GM19025 (cell line): ENCODE data around the gene ZMYND8.

Experiments
- ATAC-seq: cut with Tn5 transposase; IDR thresholded peaks from one replicate; pipeline ENCODE4 v1.9.1; 2021; ENCODE audit warnings: mild to moderate bottlenecking, low read depth, moderate library complexity; ENCODE audit not compliant: unreplicated experiment

Gene ZMYND8

DNA sequence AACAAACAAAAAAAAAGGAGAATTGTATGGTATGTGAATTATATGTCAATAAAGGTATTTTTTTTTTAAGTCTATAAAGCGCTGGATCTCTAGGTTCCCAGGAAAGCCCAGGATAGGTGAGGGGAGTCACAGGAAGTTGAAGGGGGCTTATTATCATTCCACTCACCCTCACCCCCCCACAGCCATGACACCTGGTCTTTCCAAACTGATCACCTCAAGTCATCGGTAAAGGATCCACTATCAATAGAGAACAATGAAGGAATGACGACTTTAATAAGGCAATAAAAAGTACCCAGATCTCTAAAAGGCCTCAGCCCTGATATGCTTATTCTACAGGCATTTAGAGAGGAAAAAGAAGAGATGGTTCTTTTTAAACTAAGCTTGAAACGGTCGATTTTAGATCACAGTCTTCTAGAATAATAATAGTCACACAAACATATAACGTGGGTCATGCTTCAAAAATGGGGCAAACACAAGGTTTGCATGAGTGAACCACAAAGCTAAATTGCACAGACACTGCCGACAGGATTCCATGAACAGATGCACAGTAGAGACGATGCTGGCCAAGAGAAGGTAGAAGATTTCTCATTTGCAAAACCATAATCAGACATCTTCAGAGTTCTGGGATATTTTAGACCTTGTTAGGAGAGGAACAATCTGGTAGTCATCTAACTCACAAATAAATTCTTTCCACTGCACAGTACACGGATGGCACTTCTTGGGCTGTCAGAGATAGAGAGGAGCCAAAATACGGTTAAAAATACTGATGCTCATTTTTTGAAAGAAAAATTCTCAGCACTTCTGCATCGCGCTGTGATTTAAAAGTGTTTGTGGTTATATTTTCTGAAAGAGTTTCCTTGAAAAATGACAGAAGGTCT is 21.0 kb downstream of the ZMYND8 start:
- no peak for ATAC-seq

DNA sequence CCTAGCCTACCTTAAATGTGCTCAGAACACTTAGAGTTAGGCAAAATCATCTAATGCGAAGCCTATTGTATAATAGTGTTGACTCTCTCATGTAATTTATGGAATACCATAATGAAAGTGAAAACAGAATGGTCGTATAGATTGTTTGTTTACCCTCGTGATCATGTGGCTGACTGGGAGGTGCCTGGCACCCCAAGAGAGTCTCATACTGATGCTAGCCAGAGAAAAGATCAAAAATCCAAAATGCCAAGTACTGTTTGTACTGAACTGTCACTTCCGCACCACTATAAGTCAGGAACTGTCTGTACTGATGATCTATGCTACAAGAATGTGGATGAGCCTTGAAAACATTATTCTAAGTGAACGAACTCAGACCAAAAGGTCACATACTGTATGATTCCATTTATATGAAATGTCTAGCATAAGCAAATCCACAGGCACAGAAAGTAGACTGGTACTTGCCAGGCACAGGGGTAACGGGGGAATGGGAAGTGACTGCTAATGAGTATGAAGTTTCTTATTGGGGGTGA is 22.4 kb downstream of the ZMYND8 start:
- ATAC-seq: no peak

DNA sequence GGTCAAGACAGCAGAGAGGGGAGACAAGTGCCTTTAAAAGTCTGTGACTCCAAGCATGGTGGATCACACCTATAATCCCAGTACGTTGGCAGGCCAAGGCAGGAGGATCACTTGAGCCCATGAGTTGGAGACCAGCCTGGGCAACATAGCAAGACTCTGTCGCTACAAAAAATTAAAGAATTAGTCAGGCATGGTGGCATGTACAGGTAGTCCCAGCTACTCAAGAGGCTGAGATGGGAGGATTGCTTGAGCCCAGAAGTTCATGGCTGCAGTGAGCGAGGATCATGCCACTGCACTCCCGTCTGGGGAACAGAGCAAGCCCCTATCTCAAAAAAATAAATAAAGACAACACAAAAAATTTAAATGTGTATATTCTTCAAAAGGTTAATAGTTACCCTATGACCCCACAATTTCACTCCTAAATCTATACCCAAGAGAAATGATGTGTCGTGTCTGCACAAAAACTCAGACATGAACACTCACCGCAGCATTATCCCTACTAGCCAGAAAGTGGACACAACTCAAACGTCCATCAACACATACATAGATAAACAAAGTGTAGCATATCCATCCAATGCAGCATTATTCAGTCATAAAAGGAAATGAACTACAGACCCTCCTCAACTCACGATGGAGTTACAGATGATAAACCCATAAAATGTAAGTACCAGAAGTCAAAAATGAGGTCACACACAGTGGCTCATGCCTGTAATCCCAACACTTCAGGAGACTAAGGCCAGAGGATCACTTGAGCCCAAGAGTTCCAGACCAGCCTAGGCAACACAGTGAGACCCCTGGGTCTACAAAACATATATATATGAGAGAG is 23.9 kb downstream of the ZMYND8 start:
- ATAC-seq: no peak

DNA sequence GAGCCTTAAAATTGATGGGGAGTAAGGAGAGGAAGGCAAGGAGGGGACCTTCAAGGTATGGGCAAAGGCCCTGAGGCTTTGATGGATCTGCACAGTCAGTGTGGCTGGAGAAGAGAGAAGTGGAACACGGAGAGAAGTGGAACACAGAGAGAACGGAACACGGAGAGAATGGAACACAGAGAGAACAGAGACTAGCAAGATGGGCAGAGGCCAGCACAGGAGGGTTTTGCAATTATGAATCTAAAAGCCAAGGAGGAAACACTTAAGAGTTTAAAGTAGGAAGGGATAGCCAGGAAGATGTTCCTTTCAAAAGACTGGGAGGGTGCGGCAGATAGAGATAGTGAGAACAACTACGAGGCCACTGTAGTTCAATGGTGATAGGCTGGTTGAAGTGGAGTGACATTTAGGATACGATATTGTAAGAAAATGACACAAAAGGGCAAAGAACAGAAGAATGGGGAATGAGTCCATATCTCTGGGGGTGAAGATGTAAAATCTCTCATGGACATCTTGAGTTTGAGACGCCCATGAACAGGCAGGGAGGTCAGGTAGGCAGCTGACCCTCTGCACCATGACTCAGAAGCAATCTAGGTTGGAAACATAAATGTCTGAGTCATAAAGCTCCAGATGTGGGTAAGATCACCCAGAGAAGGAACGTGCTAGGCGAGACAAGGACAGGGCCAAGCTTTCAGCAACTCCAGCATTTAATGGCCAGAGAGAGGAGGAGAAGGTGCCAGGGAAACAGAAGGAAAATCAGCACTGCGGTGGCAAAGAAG is 25.4 kb downstream of the ZMYND8 start:
- ATAC-seq: no peak

DNA sequence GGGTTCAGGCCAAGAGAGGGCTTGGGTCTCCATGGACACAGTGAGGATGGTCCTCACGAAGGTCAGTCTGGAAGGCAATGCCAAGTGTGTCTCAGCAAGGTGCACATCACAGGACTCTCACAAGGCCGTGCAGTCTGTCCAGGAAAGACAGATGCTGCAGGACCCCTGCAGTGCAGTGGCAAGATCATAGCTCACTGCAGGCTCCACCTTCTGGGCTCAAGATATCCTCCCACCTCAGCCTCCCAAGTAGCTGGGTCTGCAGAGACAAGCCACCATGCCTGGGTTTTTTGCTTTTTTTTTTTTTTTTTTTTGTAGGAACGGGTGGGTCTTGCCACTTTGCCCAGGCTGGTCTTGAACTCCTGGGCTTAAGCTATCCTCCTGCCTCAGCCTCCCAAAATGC is 26.4 kb downstream of the ZMYND8 start:
- ATAC-seq: no peak

DNA sequence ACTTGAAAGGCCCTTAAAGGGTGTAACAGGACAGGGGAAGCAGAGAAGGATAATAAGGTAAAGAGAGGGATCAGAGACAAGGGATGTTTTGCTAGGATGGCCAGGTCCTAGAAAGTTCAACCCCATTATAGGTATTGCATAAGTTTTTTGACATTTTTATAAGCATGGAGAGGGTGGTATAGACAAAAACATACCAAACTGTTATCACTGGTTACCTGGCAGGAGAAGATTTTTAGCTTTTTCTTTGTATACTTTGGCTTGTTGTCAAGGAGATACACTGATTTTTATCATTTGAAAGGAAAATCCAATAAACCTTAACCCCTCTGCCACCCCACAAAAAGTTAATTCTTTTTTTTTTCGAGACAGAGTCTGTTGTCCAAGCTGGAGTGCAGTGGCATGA is 28.4 kb downstream of the ZMYND8 start:
- no peak for ATAC-seq

DNA sequence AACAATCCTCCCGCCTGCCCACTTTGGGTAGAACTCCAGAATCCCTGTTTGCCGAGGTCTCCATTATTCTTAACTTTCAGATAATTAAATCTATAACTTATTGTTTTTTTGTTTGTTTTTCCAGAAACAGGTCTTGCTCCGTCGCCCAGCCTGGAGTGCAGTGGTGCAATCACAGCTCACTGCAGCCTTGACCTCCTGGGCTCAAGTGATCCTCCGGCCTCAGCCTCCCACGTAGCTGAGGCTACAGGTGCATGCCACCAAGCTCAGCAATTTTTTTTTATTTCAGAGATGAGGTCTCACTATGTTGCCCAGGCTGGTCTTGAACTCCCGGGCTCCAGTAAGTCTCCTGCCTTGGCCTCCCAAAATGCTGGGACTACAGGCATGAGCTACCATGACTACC is 28.8 kb downstream of the ZMYND8 start:
- ATAC-seq: no peak

DNA sequence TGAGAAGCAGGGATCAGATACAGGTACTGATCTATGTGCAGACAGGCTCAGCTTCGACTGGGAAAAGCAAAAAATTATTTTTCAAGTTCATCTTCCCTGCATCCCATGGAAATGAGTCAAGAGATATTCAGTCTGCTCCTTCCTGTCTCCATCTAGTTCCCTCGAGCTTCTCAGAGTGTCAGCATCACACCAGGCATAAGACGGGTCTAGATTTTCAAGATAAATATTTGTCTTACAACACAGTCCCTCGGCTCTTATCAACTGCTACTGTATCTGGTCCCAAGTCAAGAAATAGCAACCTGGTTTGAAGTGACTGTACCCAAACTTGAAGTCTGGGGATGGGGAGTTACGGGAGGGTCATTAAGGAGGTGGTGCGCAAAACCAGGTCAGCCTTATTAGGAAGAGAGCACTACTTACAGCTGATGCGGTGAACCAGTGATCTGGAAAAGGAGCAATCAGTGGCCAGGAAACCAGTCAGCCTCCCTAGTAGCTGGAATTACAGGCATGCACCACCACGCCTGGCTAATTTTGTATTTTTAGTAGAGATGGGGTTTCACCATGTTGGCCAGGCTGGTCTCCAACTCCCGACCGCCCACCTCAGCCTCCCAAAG is 29.7 kb downstream of the ZMYND8 start:
- ATAC-seq: no peak

DNA sequence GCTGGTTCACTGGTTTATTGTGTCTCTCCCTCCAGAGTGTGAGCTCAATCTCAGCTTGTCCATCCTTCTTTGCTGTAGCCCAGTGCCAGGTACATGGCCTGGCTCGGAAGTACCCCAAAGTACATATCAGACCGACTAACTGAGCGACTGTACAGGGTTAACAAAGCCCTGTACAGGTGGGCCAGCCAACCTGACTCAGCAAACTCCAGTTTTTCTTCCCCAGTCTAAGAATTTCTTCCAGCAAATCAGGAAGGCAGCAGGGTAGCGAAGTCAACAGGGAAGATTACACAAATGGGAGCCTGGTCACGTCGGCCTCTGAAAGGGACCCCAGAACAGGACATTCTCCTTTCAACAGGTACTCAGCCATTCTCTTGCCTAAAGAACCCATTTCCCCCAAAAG is 31.3 kb downstream of the ZMYND8 start:
- ATAC-seq: no peak

DNA sequence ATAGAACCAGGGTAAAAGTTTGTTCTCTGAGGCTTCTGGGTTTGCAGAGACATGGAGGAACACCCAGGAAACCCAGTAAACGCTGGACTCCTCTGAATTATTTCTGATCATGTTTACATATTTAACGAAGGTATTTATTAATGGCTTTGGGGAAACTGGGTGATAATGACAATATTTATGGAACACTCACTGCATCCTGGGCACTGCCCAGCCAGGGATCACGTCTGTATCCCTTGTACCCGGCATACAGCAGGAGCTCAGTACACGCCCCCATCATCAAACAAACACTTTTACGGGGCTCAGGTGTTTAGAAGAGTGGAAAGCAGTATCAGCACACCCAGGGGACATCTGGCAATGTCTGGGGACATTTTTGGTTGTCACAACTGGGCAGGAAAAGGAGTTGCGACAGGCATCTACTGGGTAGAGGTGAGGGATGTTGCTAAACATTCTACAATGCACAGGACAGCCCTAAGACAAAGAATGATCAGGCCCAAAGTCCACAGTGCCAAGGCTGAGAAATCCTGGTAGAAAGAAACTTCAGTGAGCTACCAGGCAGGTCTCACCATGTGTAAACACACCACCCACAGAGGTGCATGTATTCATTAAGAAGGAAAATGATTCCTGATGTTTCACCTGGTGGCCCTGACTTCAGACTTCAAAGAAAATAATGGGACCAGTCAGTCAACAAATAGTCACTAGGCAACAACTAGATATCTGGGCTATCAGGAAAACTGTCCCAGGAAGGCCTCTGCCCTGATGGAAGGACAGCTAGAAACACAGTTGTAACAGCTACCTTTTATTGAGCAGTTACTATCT is 35.3 kb downstream of the ZMYND8 start:
- ATAC-seq: no peak

DNA sequence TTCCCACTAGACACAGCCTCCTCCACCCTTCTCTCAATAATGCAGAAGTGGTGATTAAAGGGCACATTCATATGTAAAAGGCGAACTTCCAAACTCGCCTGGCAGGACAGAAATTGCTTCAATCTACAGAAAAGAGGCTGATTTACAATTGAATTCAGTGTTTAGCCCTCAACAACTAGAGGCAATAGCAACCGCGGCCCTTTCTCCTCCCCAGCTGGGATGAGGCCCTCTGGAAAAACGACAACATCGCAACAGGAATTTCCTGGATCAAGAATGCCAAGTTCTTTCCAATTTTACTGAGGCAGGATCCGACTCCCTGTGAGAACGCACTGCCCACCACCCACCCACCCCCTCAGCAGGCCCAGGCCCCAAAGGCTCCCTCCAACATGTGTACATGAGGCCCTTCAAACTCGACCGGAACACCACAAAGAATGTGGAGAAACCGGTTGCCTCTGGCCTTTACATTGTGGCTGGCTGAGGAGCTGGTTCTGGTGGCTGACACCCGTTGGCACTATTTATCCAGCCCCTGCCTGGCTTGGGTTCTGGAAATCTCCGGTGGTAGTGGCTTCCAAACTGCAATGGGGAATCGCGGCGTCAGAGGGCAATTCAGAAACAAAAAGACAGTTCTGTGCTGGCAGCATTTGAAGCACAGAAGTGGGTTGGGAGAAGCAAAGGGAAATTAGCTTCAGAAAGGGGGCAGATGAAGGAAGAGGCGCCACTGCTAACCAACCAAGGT is 36.8 kb downstream of the ZMYND8 start:
- ATAC-seq: no peak

DNA sequence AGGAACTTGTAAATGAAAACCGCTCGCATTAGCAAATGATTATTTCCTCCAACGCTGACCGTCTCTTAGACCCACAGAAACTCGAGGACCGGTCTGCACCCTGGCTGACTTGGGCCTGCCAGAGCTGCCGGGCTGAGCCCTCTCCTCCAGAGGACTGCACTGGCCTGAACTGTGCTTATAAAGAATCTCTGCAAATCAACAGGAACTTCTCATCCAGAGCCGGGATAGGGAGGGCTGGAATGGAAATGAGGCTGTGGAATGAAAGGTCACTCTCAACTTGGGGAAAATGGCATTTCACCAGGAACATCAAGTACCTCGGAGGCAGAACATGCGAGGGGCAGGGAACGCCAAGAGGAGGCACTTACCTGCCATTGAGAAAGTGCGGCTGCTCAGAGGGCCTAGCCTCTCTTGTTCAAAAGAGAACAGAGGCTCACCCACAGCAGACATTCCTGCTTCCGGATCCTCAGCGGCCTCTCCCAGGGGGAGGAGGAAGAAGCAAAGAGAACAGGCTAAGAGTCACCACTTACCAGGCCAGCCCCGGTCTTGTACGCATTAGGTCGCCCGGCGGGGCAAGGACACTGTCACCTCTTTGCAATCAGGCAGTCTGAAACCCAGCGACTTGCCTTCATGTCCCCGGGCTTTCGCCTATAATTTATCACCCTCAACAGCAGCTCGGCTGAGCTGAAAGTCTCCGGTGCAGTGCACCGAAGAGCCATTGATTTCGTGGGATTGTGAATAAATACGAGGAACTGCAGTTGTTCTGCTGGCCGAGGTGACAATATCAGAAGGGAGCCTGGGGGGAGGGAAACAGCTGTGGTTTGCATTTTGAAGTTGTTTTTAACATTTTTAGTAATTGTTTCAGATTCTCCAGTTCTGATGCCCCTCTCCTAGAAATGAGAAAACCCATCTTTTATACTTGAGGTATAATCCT is 37.6 kb downstream of the ZMYND8 start:
- no peak for ATAC-seq

DNA sequence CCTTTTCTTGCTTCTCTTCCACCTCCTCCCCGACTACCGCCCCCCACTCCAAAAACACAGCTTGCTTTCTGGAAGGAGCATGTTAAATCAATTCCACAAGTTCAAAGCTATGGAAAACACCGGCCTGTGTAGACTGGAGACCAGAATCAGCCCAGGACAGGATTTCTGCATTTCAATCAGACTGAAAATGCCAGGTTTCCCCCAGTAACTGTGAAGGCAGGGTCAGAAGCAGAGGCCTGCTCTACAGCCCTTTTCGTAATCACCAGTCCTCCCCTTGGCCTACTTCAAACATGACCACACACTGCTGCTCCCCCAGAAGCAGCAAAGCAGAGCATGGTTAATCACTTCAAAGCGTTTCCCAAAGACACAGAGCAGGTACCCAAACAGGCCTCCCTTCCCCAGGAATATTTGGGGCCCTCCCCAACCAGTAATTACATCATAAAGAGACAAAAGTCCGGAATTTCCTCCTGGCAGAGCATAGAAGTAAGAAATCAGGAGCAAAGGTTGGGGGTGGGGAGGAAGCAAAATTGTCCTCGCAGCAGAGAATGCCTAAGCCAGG is 38.4 kb downstream of the ZMYND8 start:
- no peak for ATAC-seq

DNA sequence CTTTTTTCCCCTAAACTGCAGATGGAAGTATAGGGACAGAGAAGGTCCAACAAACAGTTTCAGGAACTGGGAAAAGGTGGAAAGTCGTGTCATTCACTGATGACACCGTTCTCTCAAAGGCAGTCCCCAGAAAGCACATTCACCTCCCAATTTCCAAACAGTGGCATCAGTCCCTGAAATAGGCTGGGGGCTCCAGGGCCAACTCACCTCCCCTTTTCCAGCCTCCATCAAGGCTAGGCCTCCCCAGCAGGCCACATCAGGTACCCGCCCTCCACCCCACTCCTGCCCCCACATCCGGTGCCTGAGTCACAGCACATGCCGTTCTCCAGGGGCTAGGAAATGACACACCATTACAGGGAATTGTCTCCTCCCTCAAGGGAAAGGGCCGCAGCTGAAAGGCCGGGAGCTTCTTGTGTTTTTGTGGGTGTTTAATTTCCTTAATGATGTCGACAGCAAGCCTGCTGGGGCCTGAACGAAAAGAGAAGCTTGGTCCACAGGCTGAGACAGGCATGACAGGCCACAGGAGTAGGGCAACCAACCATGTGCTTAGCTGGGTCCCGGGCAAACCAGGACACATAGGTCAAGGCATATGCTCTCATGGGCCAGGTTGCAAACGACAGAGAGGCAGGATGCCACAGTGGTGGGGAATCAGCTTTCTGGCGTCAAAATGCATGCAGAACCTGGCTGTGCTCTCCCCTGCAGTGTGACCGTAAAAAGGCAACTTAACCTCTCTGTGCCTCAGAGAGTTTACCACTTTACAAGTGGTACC is 39.2 kb downstream of the ZMYND8 start:
- no peak for ATAC-seq

DNA sequence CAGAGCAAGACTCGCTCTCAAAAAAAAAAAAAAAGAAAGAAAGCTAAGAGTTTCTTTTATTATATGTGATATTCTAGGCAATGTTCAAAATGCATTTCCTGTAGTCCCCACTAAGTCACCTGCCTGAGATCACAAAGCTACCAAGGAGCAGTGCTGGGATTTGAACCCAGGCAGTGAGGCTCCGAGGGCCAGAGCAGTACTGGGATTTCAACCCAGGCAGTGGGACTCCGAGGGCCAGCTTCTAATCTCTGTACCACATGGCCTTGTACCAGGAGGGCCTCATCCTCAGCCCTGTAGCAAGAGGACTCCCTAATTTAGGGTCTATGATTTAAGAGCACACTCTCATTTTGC is 39.7 kb downstream of the ZMYND8 start:
- ATAC-seq: no peak

DNA sequence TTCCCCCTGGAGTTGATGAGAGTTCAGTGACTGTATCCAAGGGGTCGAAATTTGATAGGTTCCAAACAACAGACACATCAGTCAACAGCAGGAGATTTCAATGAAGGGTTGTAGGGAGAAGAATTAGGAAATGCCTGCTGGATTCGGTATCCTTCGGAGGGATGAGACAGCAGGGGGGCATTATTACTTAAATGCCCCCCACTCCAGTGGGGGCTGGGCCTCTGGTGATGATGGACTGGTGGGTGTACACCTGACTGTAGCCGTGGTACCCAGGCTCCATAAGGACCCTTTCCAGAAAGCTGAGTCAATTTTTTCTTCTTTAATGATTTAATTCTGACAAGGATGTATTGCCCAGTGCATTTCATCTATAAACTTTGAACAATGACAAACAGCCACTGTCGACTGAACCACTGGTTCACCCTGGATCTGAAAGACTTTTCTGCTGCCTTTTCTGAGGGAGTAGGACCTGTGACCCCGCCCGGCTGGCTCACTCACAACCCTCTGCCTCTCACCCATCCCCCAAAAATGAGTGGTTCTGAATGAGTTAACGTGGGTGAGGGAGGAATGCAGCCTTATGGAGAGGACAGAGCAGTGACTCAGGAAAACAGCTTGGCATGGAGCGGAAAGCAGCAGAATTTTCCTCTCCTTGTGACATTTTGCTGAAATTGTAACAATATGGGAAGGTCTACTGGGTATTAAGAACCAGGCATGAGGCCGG is 41.0 kb downstream of the ZMYND8 start:
- no peak for ATAC-seq
